ENCODE results near the gene DMD. TPM values are rescaled to one million over a fixed set of nuclear protein-coding genes. Genes with fewer than 3 reads are reported as not detected.

Gene DMD
- total and polyA plus RNA-seq, 4 experiments from 2014 or later, result 0.18 to 0.55 (median 0.19) TPM; not detected in 1

DNA sequence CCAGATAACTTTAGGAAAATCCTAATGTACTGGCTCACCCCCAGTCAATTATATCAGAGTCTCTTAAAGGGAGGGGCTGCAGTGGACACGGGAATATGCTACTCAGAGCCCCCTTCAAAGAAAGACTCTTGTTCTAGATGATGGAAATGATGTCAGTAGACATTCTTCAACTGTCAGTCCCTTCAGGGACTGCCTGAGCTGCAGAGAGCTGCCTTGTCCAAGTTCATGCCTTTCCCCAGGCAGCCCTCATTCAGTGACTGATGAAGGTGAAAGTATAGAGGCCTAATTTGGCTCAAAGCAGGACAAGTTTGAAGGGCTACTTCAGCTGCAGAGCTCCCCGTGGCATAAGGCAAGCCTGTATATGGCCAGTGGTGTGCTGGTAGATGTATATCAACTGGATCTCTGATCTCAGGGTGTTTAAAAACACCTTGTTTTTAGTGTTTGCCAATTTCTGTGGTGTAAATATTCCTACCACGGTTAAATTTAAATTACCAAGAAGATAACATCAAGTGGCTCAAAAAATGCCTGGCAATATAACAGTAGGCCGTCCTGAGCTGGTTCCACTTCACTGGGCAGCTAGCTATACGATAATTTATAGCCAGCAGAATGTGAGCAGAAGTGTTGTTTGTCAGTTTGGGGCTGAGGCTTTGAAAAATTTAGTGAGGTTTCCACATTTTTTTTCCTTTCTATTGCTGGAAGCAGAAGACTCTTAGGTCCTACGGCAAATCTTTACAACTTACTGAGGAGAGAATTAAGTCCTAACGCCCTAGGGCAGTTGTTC is 1390.7 kb downstream of the DMD start:
- H3K27ac ChIP-seq (ENCODE audit: low read depth, low read length), result no peak overlapping the region
- ChIA-PET CTCF (ENCODE audit: partially characterized antibody) (no interaction called here), POLR2A (ENCODE audit: partially characterized antibody) (no interaction called here)
- H3K27me3 Mint-ChIP-seq, result no peaks in the 10 kb centered on the region
- no peaks in the 10 kb centered on the region for H3K36me3 Mint-ChIP-seq
- no peaks in the 10 kb centered on the region for H3K36me3 ChIP-seq (ENCODE audit: insufficient read depth, low read length)
- no peak overlapping the region for H3K4me3 ChIP-seq (ENCODE audit: low read length in 2 of 2)
- intact Hi-C loops (cut with micrococcal nuclease), result no loop called here
- H3K9me3 Mint-ChIP-seq, result peaks cover 0 to 5% (median 0%) of the 10 kb centered on the region in 8 donors
- no peaks in the 10 kb centered on the region for H3K27me3 ChIP-seq (ENCODE audit: insufficient read depth, low read length)
- H3K4me3 Mint-ChIP-seq, result no peak overlapping the region
- H3K9me3 ChIP-seq (ENCODE audit: control insufficient read depth in 1 of 2, low read length in 2 of 2), result no peaks in the 10 kb centered on the region
- H3K4me1 Mint-ChIP-seq, result no peaks in the 10 kb centered on the region
- H3K4me1 ChIP-seq (ENCODE audit: insufficient read depth, low read length), result no peaks in the 10 kb centered on the region
- H3K27ac Mint-ChIP-seq, result no peak overlapping the region
- DNase-seq, result peak in 1 of 5 donors; percentile 31

DNA sequence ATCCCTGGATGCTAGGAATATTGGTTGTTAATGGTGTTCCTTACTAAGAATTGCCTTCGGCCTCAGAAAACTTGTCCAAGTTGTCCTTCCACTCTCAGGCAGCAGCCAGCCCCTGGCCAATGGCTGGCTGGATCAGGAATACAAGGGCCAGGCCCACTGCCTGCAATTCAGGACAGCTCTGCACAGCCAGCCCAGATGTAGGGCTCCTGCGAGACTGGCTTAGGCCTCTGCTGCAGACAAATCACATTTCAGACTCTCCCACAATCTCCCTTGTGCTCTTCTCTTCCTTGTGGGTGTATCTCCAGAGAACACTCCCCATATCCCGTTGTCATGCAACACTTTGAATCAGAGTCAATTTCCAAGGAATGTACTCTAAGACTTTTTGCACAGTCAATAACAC is 1391.9 kb downstream of the DMD start:
- H3K27ac ChIP-seq (ENCODE audit: low read depth, low read length), result no peak overlapping the region
- H3K27ac Mint-ChIP-seq, result no peak overlapping the region

DNA sequence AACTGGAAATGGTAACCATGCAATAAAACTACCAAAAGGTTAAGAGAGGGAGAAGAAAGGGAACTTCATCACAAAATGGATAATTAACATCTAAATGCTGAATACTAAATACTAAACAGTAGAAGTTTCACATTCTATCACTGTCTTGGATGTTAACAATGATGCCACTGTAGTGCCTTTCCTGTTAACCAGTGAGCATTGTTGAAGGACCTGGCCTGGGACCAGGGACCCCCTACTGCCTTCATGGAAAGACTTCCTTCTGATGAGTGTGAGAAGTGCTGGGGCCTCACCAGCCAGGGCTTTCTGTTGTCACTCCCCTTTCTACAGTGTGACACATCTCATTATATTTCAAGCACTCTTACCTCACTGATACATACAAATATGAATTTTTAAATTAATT is 1400.2 kb downstream of the DMD start:
- H3K4me3 Mint-ChIP-seq, result no peak overlapping the region
- Histone ChIP-seq H3K27me3 (ENCODE audit: insufficient read depth, low read length) (no peaks in the 10 kb centered on the region), H3K36me3 (ENCODE audit: insufficient read depth, low read length) (no peaks in the 10 kb centered on the region), H3K27ac (ENCODE audit: low read depth, low read length) (no peak overlapping the region), H3K4me1 (ENCODE audit: insufficient read depth, low read length) (no peaks in the 10 kb centered on the region), H3K4me3 (ENCODE audit: low read length in 2 of 2) (no peak overlapping the region), H3K9me3 (ENCODE audit: control insufficient read depth in 1 of 2, low read length in 2 of 2) (no peaks in the 10 kb centered on the region)
- intact Hi-C loops (cut with micrococcal nuclease), result no loop called here
- H3K27me3 Mint-ChIP-seq, result peaks cover 0 to 1% of the 10 kb centered on the region in 2 donors
- no peaks in the 10 kb centered on the region for H3K4me1 Mint-ChIP-seq
- POLR2A ChIA-PET (ENCODE audit: partially characterized antibody), result no interaction called here
- no peak overlapping the region for H3K27ac Mint-ChIP-seq
- DNase-seq, result no peak
- H3K36me3 Mint-ChIP-seq, result no peaks in the 10 kb centered on the region
- CTCF ChIA-PET (ENCODE audit: partially characterized antibody), result no interaction called here
- H3K9me3 Mint-ChIP-seq, result peaks cover 0 to 10% (median 1%) of the 10 kb centered on the region in 8 donors

More for the DNA sequence above, 1391.9 kb downstream of the DMD start:
- DNase-seq, result no peak
- Mint-ChIP-seq H3K36me3 (no peaks in the 10 kb centered on the region), H3K27me3 (no peaks in the 10 kb centered on the region), H3K4me1 (no peaks in the 10 kb centered on the region), H3K9me3 (peaks cover 0 to 7% (median 0%) of the 10 kb centered on the region in 8 donors), H3K4me3 (no peak overlapping the region)
- POLR2A ChIA-PET (ENCODE audit: partially characterized antibody), result no interaction called here
- CTCF ChIA-PET (ENCODE audit: partially characterized antibody), result no interaction called here
- Histone ChIP-seq H3K36me3 (ENCODE audit: insufficient read depth, low read length) (no peaks in the 10 kb centered on the region), H3K4me1 (ENCODE audit: insufficient read depth, low read length) (no peaks in the 10 kb centered on the region), H3K4me3 (ENCODE audit: low read length in 2 of 2) (no peak overlapping the region), H3K9me3 (ENCODE audit: control insufficient read depth in 1 of 2, low read length in 2 of 2) (no peaks in the 10 kb centered on the region), H3K27me3 (ENCODE audit: insufficient read depth, low read length) (no peaks in the 10 kb centered on the region)
- intact Hi-C loops (cut with micrococcal nuclease), result no loop called here

DNA sequence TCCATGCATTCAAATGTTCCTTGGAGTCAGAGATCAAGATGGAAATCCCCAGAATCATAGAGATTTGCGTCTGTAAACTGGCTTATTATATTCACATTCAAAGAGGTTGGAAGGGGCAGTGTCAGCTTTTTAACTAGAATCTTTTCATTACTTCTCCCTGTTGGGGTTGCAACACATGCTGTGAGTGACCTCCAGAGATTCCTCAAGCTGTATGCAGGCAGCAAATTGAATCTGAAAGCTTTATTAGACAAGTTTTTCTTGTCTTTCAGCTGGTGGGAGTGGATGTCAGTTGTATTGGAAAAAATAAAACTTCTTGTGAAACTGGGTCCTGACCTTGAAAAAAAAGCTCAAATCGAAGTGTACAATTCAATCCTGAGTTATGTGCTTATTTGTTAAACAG is 1403.0 kb downstream of the DMD start:
- H3K27me3 Mint-ChIP-seq, result peaks cover 0 to 1% of the 10 kb centered on the region in 2 donors
- intact Hi-C loops (cut with micrococcal nuclease), result no loop called here
- Histone ChIP-seq H3K27ac (ENCODE audit: low read depth, low read length) (no peak overlapping the region), H3K4me1 (ENCODE audit: insufficient read depth, low read length) (no peaks in the 10 kb centered on the region), H3K36me3 (ENCODE audit: insufficient read depth, low read length) (no peaks in the 10 kb centered on the region), H3K4me3 (ENCODE audit: low read length in 2 of 2) (no peak overlapping the region), H3K9me3 (ENCODE audit: control insufficient read depth in 1 of 2, low read length in 2 of 2) (no peaks in the 10 kb centered on the region), H3K27me3 (ENCODE audit: insufficient read depth, low read length) (no peaks in the 10 kb centered on the region)
- POLR2A ChIA-PET (ENCODE audit: partially characterized antibody), result no interaction called here
- H3K36me3 Mint-ChIP-seq, result no peaks in the 10 kb centered on the region
- CTCF ChIA-PET (ENCODE audit: partially characterized antibody), result interaction anchor here (0.7 kb wide), 1 partner anchor 1073 kb away, joined by 3 read pairs; no protein-coding TSS in a partner anchor
- H3K4me1 Mint-ChIP-seq, result no peaks in the 10 kb centered on the region
- no peak overlapping the region for H3K27ac Mint-ChIP-seq
- peaks cover 0 to 8% (median 0%) of the 10 kb centered on the region in 8 donors for H3K9me3 Mint-ChIP-seq
- no peak for DNase-seq
- no peak overlapping the region for H3K4me3 Mint-ChIP-seq

DNA sequence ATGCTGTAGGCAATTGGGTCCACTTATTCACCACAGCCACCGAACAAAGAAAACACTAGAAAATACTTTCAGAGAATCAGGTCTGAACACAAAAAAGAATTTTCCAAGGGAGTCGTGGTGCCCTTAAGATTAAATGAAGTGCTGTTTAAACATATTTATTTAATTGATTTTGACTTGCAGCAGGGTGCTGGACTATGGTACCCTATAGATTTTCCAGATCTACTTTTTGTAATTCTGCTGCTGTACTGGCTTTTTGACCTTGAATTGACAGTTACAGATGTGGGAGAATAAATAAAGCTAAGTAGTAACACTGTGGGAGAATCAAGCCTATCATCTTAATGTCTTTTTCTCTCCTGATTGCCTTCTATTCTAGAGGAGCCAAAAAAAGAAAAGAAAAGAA is 1404.2 kb downstream of the DMD start:
- ChIA-PET CTCF (ENCODE audit: partially characterized antibody) (no interaction called here), POLR2A (ENCODE audit: partially characterized antibody) (no interaction called here)

DNA sequence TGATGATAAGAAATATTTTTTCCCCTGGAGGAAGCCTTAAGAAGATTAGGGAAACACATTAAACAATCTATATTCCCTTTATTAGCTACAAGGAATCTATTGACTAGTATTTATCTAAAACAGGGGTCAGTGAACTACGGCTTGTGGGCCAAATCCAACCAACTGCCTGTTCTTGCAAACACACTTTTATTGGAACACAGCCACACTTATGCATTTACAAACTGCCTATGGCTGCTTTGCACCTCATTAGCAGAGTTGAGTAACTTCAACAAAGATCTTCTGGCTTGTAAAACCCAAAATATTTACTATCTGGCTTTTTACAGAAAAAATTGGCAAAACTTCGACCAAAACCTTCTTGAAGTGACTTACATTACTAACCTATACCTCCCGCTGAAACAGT is 1405.6 kb downstream of the DMD start:
- H3K36me3 Mint-ChIP-seq, result no peaks in the 10 kb centered on the region
- Histone ChIP-seq H3K9me3 (ENCODE audit: control insufficient read depth in 1 of 2, low read length in 2 of 2) (no peaks in the 10 kb centered on the region), H3K36me3 (ENCODE audit: insufficient read depth, low read length) (no peaks in the 10 kb centered on the region), H3K27me3 (ENCODE audit: insufficient read depth, low read length) (no peaks in the 10 kb centered on the region), H3K4me1 (ENCODE audit: insufficient read depth, low read length) (no peaks in the 10 kb centered on the region), H3K4me3 (ENCODE audit: low read length in 2 of 2) (no peak overlapping the region), H3K27ac (ENCODE audit: low read depth, low read length) (no peak overlapping the region)
- intact Hi-C loops (cut with micrococcal nuclease), result no loop called here
- no peak overlapping the region for H3K27ac Mint-ChIP-seq
- no peak for DNase-seq
- peaks cover 0 to 1% of the 10 kb centered on the region in 2 donors for H3K27me3 Mint-ChIP-seq
- H3K4me3 Mint-ChIP-seq, result no peak overlapping the region
- H3K4me1 Mint-ChIP-seq, result no peaks in the 10 kb centered on the region
- POLR2A ChIA-PET (ENCODE audit: partially characterized antibody), result no interaction called here
- CTCF ChIA-PET (ENCODE audit: partially characterized antibody), result no interaction called here
- peaks cover 0 to 8% (median 0%) of the 10 kb centered on the region in 8 donors for H3K9me3 Mint-ChIP-seq

More for the DNA sequence above, 1404.2 kb downstream of the DMD start:
- Histone ChIP-seq H3K4me1 (ENCODE audit: insufficient read depth, low read length) (no peaks in the 10 kb centered on the region), H3K36me3 (ENCODE audit: insufficient read depth, low read length) (no peaks in the 10 kb centered on the region), H3K9me3 (ENCODE audit: control insufficient read depth in 1 of 2, low read length in 2 of 2) (no peaks in the 10 kb centered on the region), H3K27me3 (ENCODE audit: insufficient read depth, low read length) (no peaks in the 10 kb centered on the region), H3K27ac (ENCODE audit: low read depth, low read length) (no peak overlapping the region), H3K4me3 (ENCODE audit: low read length in 2 of 2) (no peak overlapping the region)
- no peak overlapping the region for H3K27ac Mint-ChIP-seq
- peaks cover 0 to 1% of the 10 kb centered on the region in 2 donors for H3K27me3 Mint-ChIP-seq
- no peaks in the 10 kb centered on the region for H3K36me3 Mint-ChIP-seq
- intact Hi-C loops (cut with micrococcal nuclease), result no loop called here
- H3K9me3 Mint-ChIP-seq, result peaks cover 0 to 8% (median 0%) of the 10 kb centered on the region in 8 donors
- H3K4me1 Mint-ChIP-seq, result no peaks in the 10 kb centered on the region
- H3K4me3 Mint-ChIP-seq, result no peak overlapping the region
- no peak for DNase-seq

DNA sequence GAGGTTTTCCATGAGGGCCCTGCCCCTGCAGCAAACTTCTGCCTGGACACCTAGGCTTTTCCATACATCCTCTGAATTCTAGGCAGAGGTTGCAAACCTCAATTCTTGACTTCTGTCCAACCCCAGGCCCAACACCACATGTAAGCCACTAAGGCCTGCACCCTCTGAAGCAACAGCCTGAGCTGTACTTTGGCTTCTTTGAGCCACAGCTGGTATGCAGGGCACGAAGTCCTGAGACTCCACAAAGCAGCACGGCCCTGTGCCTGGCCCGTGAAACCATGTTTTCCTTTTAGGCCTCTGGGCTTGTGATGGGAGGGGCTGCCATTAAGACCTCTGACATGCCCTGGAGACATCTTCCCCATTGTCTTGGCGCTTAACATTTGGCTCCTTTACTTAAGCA is 1411.1 kb downstream of the DMD start:
- Mint-ChIP-seq H3K27ac (no peak overlapping the region), H3K4me3 (no peak overlapping the region), H3K4me1 (no peaks in the 10 kb centered on the region), H3K27me3 (no peaks in the 10 kb centered on the region), H3K36me3 (no peaks in the 10 kb centered on the region), H3K9me3 (peaks cover 0 to 5% (median 0%) of the 10 kb centered on the region in 8 donors)
- no peaks in the 10 kb centered on the region for H3K27me3 ChIP-seq (ENCODE audit: insufficient read depth, low read length)
- no peak overlapping the region for H3K27ac ChIP-seq (ENCODE audit: low read depth, low read length)
- H3K9me3 ChIP-seq (ENCODE audit: control insufficient read depth in 1 of 2, low read length in 2 of 2), result no peaks in the 10 kb centered on the region
- ChIA-PET CTCF (ENCODE audit: partially characterized antibody) (no interaction called here), POLR2A (ENCODE audit: partially characterized antibody) (no interaction called here)
- no peaks in the 10 kb centered on the region for H3K4me1 ChIP-seq (ENCODE audit: insufficient read depth, low read length)
- no peak for DNase-seq
- H3K36me3 ChIP-seq (ENCODE audit: insufficient read depth, low read length), result no peaks in the 10 kb centered on the region
- intact Hi-C loops (cut with micrococcal nuclease), result no loop called here
- no peak overlapping the region for H3K4me3 ChIP-seq (ENCODE audit: low read length in 2 of 2)
